GM18519 (cell line): ENCODE results near the gene PTOV1.
"Not testable (repeated sequence)": the region's sequence is repeated elsewhere in the genome, so short reads cannot be mapped to it uniquely, and the experiment has no call there.

Experiments
- ATAC-seq: cut with Tn5 transposase; IDR thresholded peaks from one replicate; pipeline ENCODE4 v1.9.1; 2021; ENCODE audit warnings: mild to moderate bottlenecking, moderate library complexity; ENCODE audit not compliant: unreplicated experiment, low FRiP score

The PTOV1 gene

DNA sequence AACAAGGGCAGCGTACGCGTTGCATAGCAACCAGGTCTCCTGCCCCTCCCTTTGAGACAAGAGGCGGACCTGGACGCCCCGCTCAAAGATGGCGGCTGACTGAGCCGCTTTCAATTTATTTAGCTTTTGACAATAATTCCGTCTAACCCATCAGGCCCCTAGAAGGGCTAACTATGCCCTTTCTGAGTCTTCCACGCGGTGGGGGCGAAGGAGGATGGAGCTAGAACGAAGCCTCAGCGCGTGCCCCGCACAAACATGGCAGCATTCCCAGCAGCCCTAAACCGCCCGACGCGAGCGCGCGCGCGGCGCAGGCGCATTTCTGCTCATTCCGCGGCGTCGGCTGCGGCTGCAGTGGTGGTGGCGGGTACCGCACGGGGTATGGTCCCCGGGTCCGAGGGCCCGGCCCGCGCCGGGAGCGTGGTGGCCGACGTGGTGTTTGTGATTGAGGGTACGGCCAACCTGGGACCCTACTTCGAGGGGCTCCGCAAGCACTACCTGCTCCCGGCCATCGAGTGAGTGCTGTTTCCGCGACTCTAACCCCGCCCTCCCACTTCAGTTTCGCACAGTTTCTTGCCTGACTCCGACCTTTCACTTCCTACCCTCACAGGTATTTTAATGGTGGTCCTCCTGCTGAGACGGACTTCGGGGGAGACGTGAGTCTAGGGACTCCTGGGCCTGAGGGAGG lies 32.9 kb upstream of the PTOV1 start, which contains the start of gene MED25:
Gene MED25, plus strand, starts transcription at position 326 of the 685 bp plus-strand sequence. Its CDS starts 53 bp downstream, at position 379.
- peak; percentile 43 for ATAC-seq

DNA sequence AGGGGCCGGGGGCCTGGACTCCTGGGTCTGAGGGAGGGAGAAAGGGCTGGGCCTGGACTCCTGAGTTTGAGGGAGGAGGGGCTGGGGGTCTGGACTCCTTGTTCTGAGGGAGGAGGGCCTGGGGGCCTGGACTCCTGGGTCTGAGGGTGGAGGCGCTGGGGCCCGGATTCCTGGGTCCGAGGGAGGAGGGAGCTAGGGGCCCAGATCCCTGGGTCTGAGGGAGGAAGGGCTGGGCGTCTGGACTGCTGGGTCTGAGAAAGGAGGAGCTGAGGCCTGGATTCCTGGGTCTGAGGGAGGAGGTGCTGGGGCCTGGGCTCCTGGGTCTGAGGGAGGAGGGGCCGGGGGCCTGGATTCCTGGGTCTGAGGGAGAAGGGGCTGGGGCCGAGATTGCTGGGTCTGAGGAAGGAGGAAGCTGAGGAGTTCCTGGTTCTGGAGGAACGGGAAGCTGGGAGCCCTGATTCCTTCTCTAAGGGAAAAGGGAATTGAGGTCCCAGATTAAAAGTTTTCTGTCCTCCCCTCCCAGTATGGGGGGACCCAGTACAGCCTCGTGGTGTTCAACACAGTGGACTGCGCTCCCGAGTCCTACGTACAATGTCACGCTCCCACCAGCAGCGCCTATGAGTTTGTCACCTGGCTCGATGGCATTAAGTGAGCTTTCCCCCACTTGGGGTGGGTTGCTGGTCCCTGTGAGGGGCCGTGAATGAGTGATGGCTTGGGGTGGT lies 32.1 kb upstream of the PTOV1 start:
- no peak for ATAC-seq

DNA sequence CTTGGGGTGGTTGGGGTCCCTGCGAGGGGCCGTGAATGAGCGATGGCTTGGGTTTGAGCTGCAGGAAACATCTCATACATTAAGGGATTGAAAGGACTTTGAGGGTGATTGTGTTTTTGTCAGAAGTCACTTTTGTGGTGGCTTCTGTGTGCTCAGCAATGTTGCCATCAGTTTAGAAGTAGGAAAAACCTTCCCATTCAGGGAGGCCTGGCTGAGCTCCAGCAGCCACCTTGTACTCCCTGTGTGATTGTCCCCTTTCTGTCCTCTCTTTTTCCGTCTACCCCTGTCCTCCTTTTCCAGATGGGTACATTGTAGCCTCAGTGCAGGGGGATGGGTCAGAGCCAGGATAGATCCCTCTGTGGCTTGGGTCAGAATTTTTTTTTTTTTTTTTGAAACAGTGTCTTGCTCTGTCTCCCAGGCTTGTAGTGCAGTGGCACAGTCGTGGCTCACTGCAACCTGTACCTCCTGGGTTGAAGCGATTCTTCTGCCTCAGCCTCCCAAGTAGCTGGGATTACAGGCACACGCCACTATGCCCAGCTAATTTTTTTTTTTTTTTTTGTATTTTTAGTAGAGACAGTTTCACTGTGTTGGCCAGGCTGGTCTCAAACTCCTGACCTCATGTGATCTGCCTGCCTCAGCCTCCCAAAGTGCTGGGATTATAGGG lies 31.4 kb upstream of the PTOV1 start:
- not testable (repeated sequence) for ATAC-seq

DNA sequence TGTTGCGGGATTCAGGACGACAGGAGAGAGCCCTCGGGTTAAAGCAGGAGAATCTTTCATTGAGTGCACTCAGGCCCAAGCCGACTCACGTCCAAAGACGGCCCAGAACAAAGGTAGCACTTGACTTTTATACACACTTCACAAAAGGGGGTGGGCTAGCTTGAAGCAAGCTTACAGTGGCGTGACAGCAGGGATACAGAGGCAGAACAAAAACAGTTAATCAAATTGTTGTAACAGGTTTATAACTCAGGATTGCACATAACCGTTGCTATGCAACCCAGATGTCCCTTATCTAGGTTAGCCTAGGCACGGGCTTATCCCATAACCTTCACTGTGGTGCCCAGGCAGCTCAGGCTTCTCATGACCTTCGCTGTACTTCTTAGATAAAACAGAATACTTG lies 30.8 kb upstream of the PTOV1 start:
- ATAC-seq: no peak

DNA sequence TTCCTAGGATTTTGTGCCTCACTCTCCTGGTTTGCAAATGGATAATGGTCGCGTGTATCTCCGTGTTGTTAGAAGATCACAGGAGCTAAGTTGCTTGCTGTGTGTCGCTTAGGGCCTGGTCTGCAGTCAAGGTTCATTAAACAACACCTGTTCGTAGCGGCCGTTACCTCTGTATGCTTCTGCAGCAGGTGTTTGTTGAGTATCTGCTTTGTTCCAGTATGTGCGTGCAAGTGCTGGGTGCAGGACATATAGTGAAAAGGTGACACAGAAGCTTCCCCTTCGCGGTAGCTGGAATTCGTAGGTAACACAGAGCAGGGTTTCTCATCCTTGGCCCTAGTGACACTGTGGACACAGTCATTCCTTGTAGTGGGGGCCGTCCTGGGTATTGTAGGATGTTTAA lies 27.5 kb upstream of the PTOV1 start:
- ATAC-seq: no peak

DNA sequence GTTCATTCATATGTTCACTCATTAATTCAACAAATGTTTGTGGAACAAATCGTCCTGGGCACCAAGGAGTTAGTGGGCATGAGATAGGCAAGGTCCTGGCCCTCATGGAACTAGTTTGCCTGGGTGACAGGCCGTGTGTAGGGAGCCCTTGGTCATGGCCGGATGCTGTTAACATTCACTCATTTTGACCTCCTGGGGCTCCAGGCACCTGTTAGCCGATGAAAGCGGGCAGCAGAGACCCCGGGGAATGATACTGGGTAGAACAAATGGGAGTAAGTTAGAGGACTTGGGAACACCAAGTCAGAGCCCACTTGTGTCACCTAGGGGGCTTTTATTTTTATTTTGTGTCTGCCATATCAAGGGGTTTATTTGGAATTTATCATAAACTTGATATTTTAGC lies 26.3 kb upstream of the PTOV1 start:
- no peak for ATAC-seq

DNA sequence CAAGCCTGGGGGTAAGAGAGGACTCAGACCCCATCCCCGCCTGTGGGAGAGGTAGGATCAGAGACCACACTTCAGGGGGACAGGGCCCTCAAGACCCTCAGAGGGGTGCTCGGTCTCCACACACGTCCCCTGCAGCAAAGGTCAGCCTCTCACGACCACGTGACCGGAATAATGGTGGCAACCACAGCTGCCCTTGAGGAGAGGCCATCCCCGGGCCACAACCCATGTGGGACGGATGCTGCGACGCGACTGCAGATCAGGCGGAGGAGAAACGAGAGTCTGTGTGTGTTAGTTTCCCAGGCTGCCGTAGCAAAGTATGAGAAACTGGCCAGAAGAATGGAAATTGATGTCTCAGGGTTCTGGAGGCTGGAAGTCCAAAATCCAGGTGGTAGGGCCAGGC lies 23.9 kb upstream of the PTOV1 start:
- no peak for ATAC-seq

DNA sequence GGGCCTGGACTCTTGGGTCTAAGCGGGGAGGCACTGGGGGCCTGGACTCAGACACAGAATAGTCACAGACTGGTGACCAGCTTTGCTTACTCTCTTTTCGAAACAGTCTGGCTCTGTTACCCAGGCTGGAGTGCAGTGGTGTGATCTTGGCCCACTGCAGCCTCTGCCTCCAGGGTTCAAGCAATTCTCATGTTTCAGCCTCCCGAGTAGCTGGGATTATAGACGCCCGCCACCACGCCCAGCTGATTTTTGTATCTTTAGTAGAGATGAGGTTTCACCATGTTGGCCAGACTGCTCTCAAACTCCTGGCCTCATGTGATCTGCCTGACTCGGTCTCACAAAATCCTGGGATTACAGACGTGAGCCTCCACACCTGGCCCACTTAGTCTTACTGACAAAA lies 21.8 kb upstream of the PTOV1 start:
- ATAC-seq: no peak

DNA sequence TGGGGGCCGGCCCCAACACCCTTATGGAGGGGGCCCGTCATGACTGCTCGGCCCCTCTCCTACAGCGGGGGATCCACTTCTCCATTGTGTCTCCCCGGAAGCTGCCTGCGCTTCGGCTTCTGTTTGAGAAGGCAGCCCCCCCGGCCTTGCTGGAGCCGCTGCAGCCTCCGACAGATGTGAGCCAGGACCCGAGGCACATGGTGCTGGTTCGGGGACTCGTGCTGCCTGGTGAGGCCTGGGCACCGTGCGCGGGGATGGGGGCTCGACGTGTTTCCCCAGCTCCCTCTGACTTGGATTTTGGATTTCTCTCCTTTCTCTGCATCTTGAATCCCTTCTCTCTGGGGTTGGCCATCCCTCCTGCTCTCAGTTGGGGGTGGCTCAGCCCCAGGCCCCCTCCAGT lies 21.2 kb upstream of the PTOV1 start:
- ATAC-seq: no peak

DNA sequence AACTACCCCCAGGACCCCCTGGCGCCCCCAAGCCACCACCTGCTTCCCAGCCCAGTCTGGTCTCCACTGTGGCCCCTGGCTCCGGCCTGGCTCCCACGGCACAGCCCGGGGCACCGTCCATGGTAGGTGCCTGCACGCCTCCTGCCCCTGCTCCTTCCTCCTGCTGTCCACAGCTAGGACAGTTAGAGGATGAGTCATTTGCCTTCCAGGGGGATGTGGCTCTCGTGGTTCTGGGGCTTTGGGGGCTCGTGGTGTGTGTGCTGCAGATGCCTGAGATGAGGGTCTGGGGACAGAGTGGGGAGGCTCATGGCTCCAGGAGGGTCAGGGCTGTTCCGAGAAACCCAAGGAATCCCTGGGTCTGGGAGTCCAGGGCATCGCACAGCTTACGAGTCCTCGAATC lies 20.2 kb upstream of the PTOV1 start:
- no peak for ATAC-seq

DNA sequence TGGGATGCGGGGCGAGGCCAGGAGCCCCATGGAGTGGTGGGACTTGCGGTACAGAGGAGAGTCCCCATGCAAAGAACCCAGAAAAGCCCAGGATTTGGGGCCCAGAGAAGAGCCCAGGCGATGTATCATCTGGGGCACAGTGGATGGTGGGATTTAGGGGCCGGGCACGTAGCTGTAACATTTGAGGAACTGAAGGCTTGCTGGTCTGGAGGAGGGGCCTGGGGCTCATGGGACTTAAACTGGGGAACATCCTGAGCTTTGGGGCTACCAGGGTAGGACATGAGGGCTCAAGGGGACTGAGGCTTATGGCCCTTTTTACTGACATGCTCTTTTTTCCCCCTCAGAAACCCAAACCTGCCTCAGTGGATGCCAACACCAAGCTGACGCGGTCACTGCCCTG lies 19.4 kb upstream of the PTOV1 start:
- no peak for ATAC-seq

DNA sequence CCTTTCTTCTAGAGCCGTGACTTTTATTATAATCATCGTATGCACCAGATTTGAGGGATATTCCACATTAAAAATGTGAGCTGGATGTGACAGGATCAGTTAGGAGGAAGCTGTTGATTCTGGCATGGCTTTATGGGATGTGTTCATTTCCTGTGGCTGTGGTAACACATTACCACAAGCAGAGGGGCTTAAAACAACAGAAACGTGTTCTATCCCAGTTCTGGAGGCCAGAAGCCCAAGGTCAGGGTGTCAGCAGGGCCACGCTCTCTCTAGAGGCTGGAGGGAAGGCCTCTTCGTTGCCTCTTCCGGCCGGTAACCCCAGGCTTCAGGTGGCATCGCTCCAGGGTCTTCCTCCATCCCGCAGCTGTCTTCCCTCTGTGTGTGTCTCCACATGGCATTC lies 18.4 kb upstream of the PTOV1 start:
- ATAC-seq: no peak

DNA sequence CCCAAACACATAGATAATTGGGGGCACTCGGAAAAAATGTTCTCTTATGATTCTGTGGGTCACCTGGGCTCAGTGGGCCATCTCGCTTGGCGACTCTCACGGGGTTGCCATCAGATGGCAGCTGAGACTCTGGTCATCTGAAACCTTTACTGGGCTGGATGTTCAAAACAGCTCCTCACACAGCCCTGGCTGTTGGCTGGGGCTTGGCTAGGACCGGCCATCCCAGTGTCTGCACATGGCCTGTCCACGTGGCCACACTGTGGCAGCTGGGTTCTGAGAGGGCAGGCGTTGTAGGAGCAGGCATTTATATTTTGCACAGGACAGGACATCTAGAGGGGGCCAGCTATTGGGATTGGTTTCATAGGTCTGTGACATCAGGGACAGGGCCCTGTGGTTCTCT lies 17.4 kb upstream of the PTOV1 start:
- no peak for ATAC-seq

DNA sequence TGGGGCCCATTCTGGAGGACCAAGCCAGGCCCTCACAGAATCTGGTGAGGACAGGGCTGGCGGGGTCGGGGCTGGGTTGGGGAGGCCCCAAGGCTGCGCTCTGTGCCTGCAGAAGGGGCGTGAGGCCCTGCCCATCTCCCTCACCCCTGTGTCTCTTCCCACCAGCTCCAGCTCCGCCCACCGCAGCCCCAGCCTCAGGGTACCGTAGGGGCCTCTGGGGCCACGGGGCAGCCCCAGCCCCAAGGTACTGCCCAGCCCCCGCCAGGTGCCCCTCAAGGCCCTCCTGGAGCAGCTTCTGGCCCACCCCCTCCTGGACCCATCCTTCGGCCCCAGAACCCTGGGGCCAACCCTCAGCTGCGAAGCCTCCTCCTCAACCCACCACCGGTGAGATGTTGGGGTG lies 15.4 kb upstream of the PTOV1 start:
- no peak for ATAC-seq

DNA sequence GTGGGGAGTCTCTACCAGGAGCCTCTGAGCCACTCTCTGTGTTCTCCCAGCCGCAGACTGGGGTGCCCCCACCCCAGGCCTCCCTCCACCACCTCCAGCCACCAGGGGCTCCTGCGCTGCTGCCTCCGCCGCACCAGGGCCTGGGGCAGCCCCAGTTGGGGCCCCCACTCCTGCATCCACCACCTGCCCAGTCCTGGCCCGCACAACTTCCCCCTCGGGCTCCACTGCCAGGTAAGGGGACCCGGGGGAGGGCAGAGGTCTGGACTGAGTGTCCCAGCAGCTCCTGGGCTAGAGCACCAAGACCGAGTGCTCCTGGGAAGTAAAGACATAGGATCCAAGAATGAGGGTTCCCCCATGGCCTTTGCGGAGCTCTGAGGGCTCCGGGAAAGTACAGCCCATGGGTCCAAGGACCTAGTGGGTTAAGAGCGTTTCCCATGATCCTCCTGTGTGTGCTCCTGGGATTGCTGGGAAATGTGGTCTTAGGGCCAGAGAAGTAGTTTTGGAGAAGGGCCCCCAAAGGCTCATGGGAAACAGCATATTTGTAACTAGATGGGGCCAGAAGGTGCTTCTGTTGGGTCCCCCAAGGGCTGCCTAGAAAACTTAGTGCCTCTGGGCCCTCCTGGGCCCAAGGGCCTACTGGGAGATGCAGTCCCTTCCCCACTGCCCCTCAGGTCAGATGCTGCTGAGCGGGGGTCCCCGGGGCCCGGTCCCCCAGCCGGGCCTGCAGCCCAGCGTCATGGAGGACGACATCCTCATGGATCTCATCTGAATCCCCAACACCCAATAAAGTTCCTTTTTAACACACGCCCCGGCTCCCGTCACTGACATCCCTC lies 14.6 kb upstream of the PTOV1 start:
- ATAC-seq: no peak

DNA sequence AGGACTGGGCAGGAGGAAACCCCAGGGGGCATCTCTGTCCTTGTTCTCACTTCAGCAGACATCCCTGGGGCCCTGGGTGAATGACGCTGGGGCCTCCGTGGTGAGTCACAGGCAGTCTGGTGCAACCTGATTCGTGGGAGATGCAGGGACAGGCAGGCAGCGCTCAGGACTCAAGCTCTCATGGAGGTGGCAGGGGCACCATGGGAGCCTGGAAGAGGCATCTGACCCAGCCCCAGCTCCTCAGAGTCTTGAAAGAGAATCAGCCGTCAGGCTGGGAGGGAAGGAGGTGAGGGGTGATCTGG lies 14.0 kb upstream of the PTOV1 start:
- ATAC-seq: no peak

DNA sequence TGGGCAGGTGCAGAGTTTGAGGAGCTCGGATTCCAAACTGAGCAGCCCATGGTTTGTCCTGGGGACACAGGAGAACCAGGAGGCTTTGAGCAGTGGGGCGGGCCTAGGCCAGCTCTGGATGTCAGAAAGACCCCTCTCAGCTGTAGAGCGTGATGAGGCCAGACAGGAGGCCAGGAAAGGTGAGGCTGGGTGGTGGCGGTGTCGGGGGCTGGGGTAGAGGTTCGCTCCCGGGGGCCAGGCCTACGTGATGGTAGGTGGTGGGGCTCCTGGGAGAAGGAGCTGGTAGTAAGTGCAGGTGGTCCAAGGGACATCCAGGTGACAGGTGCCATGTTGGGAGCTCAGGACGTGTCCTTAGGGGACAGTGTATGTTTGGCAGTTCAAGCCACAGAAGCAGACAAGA lies 13.5 kb upstream of the PTOV1 start:
- no peak for ATAC-seq

DNA sequence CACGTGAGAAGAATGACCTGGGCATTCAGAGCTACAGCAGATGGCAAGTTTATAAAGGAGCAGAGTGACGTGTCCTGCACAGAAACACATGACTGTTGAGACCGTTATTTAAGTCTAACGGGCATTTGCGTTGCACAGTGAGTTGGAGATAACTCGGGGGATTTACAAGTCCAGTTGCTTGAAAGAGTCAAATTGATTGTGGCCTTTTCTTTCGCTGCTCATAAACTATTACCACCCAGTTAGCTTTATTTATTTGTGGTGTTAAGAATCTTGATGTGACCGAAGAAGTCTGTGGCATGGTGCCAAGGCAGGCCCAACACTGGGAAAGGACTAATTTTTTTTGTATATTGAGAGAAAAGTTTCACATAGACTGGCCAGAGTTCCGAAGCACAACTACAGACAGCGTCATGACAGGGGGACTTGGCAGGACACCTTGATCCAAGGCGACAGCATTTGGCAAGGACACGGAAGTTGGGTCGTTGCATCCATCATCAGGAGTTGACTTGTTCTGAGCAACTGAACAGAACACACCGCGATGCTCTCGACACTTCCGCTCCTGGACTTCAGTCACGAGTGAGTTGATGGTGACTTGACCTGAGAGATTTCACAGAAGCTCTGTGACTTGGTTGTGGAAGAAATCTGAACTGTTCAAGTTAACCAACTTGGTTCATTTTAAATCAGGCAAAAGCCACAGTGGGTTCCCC lies 11.9 kb upstream of the PTOV1 start:
- no peak for ATAC-seq

DNA sequence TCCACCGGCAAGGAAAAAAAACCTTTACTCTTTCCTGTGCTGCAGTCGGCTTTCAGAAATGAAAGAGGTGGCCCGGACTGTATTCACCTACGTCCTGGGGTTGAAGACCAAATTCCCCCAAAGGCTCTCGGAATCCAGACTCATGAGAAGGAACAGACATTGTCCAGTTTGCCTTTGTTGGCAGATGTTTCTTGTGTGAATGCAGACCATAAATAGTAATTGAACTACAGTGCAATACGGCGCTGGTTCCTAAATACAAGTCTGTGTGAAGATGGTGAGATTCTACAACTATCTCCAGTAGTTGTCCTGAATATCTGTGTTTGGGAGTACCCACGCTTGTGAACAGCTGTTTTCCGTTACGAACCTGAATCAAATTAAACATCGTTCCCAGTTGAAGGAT lies 11.2 kb upstream of the PTOV1 start:
- no peak for ATAC-seq

DNA sequence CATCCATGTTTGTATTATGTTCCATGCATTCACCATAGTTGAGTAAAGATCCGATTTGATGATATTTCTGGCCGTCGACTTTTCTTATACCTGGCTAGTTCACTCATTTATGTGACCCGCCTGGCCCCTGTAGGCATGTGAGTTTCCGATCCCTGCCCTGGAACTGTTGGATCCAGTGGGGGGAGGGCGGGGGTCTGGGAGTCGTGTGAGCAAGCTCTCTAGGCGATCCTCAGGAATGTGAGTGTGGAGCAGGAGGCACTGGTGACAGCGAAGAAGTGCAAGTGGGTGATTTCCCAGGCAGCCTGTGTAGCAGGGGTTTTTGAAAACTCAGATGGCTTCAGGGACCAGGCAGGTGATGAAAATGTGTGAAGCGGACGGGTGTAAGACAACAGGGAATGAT lies 10.6 kb upstream of the PTOV1 start:
- no peak for ATAC-seq
